HCEC 1CT (cell line): ENCODE measurements around the gene CARHSP1.
"Not testable (repeated sequence)": the region's sequence is repeated elsewhere in the genome, so short reads cannot be mapped to it uniquely, and the experiment has no call there.

Experiments
- DNase-seq: peaks from one replicate; pipeline ENCODE4 v3.0.0-alpha.2; 2017

CARHSP1 gene

DNA sequence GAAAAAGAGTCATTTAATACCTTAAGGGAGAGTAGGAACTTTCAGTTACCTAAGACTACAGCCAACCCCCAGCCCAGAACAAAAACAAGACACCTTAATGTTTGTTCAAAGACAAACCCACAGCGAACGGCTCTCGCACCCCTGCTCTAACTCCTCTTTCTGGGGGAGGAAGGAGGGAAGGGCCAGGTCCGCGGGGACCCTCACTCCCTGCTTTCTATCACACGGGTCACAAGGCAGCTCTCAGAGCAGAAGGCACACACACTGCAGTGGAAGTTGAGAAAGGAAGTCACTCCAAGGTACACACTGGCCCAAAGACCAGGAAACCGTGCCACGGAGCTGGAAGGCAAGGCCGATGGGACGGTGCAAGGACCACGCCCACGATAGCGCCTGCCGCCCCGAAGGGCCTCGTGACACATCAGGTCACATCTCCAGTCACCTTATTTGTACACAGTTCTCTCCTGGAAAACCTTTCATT is 23.3 kb upstream of the CARHSP1 start:
- no peak for DNase-seq

DNA sequence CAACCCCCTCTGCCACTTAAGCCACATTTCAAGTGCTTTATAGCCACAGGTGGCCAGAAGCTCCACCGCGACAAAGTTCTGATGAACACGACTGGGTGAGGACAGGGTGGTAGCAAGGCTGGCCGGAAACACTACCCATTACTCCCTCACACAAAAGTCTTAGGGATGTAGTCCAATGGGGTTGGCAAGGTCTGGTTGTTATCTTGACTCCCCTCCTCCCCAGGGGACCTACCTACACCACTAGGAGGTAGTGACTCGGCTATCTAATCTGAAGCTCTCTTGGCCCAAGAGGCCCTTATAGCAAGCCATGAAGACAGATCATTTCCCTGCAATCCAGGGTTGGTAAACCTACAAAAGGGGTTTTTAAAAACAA is 21.7 kb upstream of the CARHSP1 start:
- no peak for DNase-seq

DNA sequence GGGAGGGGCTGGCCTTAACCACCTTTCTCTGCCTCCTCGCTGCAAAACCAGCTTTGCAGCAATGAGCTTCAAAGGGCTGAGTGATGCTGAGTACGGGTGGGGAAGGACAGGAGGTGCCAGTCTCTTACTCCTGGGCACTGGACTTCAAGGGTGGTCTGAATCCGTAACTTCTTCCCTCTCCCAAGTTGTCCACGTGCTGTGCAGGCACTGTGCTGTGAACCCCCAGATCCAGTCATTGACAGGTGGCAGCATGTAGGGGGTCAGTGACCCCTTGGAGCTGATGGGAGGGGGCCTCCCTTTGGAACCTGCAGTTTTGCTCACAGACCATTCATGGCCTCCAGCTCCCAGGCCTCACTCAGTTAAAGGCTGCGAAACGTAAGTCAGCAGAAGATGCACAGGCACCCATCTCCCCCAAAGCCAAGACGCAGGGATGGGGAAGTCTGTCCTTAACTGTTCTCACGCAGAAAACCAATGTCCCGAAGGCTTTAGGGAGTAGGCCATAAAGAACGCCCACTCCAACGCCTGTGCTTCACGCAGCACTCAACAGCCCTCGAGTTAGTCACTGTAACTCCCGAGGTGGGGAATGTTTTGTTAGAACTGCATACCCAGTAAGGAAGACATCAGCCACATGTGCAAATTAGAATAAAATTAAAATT is 21.2 kb upstream of the CARHSP1 start:
- no peak for DNase-seq

DNA sequence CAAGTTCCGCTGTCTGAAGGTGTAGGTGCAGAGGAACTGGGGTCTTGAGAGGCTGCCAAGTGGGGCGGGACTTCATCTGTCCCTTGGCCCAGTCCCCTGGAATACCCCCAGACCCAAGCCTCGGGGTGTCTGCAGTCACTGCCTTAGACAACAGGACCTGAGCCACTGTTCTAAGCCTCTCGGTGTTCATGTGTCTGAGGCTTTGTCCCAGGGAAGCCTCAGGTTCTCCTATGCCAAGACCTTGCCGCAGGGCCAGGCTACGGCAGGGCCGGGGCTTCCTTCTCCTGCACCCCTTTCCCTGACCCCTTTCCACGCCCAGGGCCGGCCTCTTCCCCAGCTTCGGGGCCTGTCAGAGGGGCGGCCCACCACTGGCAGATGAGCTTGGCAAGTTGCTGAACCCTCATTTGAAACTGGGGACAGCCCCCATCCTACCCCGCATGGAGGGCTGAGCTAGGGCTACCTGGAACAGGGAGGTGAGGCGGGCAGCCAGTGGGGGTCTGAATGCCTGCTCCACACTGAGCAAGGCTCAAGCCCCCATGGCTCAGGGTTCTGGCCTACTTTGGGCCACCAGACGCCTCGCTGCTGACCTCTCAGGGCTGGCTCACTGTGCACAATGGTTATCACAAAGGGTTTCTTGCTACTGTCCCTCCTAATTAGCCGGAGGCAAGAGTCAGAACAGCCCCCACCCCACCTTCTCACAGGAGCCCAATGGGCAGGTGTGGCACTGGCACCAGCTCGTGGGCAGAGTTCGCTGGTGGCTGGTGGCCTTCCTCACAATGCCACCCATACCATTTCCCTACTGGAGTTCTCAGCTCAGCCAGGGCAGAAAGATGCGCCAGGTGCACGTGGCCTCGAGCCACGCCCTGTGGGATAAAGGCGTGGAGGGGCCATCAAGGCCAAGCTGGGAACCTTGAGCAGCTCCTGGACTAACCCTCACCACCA is 20.4 kb upstream of the CARHSP1 start:
- DNase-seq, result no peak

DNA sequence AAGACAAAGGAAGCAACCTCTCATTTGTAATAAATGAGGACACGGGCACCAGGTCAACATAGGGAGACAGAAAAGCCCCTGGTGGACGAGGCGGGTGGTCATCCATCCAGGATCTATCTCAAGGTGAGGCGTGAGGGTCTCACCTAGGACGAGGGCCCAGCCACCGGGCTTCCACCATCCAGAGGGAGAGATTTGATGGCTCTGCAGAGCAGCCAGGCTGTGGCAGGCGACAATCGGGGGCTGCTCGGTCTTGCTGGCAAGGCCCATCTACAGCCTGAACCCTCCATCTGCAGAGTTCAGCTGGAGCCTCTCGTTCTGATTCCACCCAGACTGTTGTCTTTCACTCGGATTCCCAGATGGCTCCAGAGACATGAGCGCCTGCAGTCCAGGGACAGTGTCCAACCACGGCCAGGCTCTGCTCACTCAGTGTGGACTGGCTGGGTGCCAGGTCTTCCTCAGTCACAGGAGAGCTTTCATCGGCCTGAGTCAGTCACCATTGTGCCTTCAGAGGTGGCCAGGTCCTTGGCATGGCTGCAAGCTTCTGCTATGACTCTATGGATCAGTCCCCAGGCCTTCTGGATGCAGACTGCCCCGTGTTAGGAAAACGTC is 19.2 kb upstream of the CARHSP1 start:
- no peak for DNase-seq

DNA sequence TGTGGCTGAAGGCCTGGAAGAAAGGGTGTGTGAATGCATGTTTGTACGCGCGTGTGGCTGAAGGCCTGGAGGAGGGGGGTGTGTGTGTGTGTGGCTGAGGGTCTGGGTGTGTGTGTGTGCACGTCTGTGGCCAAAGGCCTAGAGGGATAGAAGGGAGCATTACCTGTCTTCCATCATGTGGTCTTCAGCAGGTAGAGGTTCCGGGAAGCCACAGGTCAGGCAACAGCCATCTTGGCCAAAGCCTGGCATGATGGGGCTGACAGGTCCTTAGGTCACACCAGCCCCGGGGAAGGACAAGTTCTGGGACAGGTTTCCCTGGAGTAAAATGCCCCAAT is 18.6 kb upstream of the CARHSP1 start:
- DNase-seq, result no peak

DNA sequence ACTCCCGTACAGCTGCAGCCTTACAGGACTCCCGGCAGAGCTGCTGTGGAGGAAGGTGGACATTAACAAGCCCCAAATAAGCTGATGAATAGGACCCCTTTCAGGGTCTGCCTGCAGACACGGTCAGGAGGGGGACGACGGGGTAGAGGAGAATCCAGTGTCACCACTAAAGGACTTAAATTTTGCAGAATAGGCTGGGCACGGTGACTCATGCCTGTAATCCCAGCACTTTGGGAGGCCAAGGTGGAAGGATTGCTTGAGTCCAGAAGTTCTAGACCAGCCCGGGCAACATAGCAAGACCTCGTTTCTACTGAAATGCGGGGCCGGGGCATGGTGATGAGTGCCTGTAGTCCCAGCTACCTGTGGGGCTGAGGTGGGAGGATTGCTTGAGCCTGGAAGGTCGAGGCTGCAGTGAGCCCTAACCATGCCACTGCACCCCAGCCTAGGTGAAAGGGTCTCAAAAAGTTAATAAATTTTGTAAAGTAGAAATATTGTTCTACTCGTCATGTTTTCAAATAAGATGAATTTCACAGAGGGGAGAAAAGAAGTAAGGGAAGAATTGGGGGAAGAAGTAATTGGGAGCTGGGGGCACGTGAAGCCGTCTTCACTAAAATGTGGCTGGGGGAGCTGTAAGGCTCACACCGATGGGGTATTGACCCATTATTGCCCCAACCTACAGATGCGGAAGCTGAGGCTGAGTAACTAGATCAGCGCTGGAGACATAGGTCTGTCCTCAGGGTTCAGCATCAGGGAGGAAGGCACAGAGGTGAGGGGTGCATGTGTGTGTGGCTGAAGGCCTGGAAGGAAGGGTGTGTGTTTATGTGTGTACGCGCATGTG is 18.0 kb upstream of the CARHSP1 start:
- DNase-seq, result no peak

DNA sequence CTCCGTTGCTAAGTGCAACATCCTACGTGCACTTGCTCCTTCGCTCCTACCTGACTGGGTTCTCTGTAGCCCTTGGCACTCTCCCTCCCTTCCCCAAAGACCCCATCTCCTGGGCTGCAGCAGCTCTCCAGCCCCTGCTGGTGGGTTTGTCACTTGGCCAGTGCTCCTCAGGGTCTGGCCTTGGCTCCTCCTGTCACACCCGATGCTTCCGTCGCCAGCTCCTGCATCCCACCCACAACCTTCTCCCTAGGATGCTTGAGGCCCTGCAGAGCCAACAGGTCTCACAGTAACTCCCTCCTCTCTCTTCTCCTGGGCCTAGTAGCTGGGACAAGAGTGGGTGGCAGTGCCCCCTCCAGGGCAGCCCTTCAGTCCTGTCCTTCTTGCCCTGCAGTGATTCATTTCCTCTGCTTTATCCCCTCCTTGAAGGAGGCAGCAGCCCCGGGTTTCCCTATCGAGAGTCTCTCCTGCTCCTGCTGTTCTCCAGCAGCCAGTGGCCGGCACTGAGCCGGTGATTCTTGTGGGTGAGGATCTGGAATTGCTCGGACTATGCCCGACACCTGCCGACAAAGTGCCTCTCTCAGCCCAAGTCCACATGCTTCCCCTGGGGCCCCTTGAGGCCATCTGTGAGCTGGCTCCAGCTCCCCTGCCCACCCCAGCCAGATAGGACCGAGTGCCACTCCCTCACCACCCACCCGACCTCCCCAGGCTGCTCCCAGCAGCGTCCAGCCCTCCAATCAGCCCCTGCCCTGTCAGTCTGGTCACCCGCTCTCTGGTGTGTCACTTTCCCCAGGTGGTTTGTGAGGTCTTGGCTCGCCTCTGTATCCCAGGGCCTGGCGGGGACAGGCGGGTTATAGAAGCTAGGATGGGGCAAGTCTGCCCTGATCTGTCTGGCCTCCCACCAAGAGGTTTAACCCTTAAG is 17.1 kb upstream of the CARHSP1 start:
- DNase-seq, result peak; percentile 33

DNA sequence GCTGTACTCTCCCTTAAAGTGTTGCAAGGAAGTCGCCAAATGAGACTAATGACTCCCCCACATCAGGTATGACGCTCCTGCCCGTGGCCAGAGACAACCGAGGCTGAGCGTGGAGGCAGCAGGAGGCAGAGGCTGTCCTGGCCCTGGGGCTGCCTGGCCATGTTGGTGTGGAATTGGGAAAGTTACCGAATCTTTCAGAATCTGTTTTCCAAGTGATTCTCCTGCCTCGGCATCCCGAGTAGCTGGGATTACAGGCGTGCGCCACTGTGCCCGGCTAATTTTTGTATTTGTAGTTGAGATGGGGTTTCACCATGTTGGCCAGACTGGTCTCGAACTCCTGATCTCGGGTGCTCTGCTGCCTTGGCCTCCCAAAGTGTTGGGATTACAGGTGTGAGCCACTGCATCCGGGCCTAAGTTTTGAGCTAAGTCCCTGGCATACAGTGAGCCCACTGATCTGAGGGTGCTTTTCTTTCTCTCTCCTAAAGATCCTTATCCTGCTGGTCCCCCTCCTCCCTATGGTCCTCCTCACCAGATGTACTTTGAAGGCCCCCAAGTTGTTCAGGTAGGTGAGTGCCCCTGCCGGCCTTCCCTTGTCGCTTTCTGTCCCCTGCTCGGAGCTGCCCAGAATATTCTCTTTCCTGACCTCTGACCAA is 14.0 kb upstream of the CARHSP1 start:
- no peak for DNase-seq

DNA sequence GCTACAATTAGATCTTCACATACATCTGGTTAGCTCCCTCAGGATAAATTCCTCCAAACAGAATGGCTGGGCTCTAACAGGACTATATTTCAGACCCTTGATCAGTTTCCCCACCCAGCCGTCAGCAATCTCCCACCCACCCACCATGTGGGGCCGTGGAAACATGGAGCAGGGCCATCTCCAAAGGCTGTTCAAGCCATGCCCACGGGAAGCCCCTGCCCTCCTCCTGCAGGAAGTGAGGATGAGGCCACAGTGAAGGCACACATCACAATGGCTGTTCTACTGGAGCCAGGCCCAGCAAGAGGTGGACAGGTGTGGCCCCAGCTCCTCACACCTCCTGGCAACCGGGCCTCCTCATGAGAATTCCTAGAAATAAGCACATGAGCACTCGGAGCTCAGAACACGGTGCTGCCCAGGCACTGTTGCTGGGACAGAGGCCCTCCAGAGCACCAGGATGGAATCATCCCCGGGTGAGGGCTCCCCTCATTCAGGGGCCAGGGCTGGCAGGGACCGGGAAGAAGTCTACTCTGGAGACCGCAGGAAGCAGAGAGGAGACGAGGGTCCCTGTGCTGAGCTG is 13.3 kb upstream of the CARHSP1 start, which contains the start of gene LITAFD:
Gene LITAFD, plus strand, starts transcription at position 311 of the 577 bp plus-strand sequence. CDS start 2,005 bp downstream, outside the sequence.
- DNase-seq, result no peak

DNA sequence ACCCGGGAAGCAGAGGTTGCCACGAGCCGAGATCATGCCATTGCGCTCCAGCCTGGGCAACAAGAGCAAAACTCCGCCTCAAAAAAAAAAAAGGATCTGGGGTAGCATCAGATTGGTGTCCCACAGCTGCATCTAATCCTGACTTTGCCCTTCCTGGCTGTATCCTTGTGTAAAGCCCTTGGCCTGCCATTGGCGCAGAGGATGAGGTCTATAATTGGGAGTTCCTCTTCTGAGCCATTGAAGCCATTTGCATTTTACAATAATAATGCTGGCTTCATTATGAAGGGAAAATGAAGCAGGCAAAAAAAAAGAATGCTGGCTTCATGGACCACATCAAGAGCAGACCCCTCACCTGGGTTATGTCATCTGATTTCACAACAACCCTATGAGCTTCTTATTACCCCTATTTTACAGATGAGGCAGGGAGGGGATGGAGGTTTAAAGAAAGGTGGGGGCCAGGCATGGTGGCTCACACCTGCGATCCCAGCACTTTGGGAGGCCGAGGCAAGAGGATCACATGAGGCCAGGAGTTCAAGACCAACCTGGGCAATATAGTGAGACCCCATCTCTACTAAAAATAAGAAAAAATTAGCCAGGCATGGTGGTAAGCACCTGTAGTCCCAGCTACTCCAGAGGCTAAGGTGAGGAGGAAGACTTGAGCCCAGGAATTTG is 12.2 kb upstream of the CARHSP1 start:
- no peak for DNase-seq

DNA sequence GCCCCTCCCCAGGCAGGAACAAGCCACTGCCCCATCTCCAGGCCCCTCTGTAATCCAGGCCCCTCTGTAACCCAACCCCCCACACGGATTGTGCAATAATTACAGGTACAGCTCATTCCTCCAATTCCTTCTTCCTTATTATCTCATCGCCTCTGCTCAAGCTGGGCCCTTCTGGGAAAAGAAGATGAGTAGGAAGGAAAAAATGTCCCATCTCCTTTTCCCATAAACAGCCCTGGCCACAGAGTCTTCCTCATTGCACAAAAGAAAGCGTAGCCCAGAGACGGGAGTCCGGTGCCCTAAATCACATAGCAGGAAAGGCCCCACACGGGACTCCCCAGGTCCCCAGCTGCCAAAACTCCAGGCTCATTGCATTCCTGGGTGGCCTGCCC is 9.7 kb upstream of the CARHSP1 start:
- peak; percentile 85 for DNase-seq

DNA sequence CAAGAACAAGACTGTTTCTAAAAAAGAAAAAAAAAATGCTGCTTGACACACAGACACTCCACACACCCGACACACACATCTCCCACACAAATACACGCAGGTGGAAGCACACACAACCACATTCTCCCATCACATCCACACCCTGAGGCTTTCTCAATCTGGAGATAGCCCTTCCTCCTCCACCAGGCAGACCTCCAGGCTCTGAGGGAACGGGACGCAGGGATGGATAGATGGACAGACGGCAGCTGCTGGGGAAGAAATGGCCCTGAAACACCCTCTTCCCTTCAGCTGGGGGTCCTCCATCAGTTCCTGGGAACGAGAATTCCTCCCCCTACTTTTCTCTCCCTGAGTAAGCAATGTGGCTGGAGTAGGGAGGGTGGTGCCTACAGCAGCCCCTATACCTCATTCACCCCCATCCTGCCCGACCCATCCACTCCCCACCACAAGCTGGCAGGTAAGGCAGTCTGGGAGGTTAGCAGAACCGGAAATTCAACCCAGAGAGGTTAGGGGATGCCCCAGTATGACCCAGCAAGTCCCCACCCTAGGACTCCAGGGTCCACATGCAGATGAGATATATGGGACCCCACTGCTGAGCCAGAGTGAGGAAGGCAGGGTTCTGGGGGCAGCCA is 9.2 kb upstream of the CARHSP1 start:
- no peak for DNase-seq

DNA sequence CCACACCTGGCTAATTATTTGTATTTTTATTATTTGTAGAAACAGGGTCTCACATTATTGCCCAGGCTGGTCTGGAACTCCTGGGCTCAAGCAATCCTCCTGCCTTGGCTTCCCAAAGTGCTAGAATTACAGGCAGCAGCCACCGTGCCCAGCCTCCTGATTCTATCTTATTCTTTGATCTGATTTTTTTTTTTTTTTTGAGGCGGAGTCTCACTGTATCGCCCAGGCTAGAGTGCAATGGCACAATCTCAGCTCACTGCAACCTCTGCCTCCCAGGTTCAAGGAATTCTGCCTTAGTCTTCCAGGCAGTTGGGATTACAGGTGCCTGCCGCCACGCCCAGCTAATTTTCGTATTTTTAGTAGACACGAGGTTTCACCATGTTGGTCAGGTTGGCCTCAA is 6.5 kb upstream of the CARHSP1 start:
- DNase-seq, result not testable (repeated sequence)

DNA sequence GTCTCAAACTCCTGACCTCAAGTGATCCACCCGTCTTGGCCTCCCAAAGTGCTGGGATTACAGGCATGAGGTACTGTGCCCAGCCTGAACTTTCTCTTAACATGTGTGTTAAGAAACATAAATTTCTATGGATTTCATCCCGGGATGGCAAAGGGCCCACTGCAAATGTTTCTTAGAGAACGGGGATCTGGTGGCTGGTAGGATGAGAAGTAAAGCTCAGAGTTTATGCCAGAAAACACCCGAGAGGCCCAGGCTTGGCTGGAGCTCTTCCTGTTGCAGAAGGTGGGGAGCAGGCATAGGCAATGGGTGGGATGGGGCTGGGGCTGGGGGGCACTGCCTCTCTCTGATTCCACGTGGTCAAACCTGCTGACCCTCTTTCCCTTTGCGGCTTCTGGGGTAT is 5.6 kb upstream of the CARHSP1 start:
- no peak for DNase-seq

DNA sequence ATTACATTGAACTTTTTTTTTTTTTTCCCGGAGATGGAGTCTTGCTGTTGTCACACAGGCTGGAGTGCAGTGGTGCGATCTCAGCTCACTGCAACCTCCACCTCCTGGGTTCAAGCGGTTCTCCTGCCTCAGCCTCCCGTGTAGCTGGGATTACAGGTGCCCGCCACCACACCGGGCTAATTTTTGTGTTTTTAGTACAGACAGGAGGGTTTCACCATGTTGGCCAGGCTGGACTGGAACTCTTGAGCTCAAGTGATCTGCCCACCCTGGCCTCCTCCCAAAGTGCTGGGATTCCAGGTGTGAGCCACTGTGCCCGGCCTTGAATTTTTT is 5.0 kb upstream of the CARHSP1 start:
- DNase-seq, result not testable (repeated sequence)

DNA sequence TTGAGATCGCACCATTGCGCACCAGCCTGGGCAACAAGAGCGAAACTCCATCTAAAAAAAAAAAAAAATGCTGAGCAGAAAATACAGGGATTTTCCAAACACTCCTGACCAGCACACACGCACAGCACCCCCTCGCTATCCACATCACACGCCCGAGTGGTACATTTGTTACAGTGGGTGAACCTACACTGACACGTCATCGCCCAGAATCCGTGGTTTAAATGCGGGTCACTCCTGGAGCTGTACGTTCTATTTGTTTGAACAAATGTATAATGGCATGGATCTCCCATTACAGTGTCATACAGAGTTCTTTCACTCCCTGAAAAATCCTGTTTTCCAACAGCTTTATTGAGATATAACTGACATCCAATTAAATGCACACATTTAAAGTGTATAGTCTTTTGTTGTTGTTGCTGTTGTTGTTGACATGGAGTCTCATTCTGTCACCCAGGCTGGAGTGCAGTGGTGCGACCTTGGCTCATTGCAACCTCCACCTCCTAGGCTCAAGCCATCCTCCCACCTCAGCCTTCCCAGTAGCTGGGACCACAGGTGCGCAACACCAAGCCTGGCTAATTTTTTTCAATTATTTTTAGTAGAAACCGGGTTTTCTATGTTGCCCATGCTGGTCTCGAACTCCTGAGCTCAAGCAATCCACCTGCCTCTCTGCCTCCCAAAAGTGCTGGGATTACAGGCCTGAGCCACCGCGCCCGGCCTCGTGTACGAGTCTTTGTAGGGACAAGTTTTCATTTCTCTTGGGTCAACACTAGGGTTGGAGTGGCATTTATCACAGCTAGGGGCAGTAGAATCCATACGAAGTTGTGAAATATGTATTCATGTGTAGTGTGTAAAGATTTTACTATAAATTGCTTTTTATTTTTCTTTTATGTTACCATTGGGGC is 4.4 kb upstream of the CARHSP1 start:
- no peak for DNase-seq

DNA sequence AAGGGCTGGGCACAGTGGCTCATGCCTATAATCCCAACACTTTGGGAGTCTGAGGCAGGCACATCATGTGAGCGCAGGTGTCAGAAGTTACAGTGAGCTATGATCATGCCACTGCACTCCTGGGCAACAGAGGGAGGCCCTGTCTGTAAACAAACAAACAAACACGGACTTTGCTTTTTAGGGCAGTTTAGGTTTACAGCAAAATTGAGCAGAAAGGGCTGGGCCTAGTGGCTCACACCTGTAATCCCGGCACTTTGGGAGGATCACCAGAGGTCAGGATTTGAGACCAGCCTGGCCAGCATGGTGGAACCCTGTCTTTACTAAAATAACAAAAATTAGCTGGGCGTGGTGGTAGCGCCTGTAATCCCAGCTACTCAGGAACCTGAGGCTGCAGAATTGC is 3.3 kb upstream of the CARHSP1 start:
- DNase-seq, result no peak

DNA sequence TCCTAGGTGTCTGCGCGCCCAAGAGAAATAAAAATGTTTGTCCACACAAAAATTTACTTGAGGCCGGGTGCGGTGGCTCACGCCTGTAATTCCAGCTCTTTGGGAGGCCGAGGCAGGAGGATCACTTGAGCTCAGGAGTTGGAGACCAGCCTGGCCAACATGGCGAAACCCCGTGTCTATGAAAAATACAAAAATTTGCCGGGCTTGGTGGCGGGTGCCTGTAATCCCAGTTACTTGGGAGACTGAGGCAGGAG is 1.1 kb upstream of the CARHSP1 start:
- DNase-seq, result not testable (repeated sequence)
